HG03108 (cell line): ENCODE measurements around the gene SH3RF1.
"Not testable (repeated sequence)": the region's sequence is repeated elsewhere in the genome, so short reads cannot be mapped to it uniquely, and the experiment has no call there.

Source experiments
- ATAC-seq: cut with Tn5 transposase; IDR thresholded peaks from one replicate; pipeline ENCODE4 v1.9.1; 2021; ENCODE audit warnings: moderate library complexity; ENCODE audit not compliant: unreplicated experiment

SH3RF1 gene

DNA sequence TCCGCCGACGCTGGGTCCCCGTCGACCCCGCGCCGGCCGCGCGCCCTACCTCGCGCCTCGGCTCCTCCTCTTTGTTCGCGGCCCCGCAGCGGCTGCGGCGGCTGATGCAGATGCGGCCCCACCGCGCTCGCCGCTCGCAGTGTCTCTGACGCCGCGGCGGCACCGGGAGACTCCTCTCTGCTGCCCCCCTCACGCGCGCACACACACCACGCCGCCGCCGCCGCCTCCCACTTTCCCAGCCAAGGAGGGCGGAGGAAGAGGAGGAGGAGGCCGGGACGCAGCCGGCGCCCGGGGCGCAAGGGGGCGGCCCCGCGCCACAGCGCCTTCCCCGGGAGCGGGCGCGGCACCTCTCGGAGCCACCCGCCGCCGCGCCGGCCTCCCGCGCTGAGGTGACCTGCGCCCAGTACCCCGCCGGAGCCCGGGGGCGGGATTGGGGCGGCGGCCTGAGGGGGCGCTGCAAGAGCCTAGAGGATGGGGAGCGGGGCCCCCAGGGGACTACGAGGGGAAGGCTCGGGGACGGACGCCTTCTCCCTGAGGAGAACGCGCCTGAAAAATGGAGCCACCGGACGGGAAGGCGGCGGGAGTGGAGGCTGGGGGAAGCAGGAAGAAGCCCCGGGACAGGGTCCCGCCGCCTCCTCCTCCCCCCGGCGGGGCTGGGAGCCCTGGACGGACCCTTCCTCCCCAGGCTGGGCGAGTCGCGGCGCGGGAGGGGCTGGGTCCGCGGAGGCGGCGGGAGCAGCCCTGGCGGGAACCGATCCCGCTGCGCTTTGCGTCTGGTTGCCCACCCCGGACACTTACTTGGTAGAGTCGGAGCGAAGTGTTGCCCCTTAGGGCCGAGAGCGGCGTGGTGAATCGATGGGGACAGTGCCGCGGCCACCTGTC, at the start of gene SH3RF1:
Gene SH3RF1, minus strand, starts transcription at position 147 of the 882 bp plus-strand sequence. CDS start 1,744 bp downstream, outside the sequence.
- ATAC-seq, result peak; percentile 54

DNA sequence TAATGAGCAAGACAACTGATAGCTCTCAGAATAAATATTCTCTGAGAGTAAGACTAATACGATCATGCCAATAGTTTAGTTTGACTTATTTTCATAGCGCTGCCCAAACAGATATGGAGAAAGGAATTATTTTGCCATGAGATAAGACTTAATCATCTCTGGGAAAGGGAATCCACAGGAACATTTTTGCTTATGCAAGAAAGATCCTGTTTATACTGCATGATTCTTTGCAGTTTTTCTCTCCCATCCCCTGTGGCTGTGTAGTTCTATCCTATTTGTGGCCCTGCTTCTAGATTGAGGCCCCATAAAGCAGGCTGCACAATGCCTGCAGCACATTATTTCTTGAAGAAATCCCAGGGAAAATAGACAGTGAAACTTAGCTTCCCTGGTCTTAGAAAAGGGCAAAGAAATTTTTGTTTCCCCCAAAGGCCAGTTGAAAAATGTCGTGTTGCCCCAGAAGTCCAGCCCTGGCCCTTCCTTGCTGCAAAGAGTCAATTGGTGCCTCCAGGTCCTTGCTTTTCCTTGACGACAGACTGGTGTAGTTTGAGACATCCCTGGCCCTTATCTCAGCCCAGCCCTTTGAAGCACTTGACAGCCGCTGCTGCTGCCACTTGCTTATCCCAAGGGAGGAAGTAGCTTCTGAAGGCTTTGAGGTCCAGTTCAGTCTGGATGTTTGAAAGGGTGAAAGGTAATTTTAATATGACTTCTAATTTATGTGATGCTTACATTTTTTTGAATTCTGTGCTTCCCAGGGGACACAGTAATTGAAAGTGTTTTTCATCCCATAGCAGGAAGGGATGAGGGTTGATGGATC, 45.0 kb upstream of the SH3RF1 start:
- no peak for ATAC-seq

DNA sequence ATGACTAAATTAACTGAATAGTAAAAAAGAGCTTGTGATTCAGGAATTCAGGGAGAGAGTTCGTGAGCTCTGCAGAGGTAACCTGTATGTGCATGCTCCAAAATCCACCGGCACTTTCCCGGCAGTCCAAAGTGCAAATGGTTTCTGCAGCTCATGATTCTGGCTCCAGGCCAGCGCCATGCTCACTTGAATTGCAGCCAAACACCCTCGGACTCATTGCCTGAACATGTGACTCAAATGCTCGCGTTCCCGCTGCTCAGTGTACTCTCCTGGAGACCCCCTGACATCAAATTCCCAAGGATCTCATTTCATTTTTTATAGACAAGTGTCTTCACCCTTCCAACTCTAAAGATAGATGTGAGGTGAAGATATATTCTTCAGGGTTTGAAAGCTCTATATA, 44.1 kb upstream of the SH3RF1 start:
- no peak for ATAC-seq

DNA sequence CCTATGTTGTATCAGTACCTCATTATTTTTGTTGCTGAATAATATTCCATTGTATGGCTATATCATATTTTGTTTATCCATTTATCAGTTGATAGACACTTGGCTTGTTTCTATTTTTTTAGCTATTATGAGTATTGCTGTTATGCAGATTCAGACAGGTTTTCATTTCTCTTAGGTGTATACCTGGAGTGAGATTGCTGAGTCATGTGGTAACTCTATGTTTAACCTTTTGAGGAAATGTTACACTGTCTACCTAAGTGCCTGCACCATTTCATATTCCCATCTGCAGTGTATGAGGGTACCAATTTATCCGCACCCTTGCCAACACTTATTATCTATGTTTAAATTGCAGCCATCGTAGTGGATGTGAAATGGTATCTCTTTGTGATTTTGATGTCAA, 43.0 kb upstream of the SH3RF1 start:
- ATAC-seq, result no peak

DNA sequence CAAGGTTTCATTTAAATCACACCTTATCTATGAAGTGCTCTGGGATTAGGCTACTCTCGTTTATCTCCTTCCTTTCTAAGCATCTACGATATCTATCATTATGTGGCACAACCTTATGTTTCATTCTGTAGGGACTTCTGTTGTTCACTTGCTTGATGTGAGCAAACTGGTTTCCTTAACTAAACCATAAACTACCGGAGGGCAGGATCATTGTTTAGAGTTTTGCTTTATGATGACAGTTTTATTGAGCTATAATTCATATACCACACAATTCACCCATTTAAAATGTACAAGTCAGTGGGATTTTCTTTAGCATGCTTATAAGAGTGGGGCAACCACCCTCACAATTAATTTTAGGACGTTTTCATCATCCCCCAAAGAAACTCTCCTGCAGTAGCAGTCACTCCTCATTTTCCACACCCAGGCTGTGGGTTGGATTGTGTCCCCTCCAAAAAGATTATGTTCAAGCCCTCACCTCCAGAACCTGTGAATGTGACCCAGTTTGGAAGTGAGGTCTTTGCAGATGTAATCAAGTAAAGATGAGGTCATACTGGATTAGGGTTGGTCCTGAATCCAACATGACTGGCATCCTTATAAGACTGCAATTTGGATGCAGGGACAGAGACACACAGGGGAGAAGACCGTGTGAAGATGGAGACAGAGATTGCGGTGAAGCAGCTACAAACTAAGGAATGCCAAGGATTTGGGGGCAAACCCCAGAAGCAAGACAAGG, 42.1 kb upstream of the SH3RF1 start:
- ATAC-seq, result no peak

DNA sequence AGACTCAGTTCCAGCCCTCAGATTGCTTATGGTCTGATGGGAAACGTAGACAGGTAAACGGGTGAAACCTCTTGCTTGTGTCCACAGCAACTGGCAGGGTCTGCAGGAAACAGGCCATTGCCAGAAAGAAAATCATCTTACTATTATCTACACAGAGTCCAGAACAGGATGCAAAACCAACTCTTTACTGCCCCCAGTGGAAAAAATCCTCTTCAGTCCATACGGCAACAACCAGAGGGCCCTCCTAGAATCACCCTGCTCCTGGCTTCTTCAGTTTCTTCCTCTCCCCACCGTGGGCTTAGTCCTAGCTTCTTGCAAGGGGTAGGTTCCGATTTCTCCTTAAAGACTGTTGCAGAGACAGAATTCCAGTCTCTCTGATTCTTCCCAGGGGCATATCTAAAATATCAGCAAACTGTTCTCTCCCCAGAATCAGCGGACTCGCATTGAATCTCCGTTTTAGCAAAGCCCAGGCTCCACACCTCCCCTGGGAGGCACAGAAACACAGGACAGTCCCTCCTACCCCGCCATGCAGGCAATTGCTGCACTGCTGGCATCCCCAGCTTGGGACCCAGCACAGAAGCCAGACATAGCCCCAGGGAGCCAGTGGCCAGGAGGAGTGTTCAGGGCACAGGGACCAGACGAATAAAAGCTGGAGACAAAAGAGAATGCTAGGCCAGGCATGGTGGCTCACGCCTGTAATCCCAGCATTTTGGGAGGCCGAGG, 41.0 kb upstream of the SH3RF1 start:
- ATAC-seq, result peak; percentile 89

DNA sequence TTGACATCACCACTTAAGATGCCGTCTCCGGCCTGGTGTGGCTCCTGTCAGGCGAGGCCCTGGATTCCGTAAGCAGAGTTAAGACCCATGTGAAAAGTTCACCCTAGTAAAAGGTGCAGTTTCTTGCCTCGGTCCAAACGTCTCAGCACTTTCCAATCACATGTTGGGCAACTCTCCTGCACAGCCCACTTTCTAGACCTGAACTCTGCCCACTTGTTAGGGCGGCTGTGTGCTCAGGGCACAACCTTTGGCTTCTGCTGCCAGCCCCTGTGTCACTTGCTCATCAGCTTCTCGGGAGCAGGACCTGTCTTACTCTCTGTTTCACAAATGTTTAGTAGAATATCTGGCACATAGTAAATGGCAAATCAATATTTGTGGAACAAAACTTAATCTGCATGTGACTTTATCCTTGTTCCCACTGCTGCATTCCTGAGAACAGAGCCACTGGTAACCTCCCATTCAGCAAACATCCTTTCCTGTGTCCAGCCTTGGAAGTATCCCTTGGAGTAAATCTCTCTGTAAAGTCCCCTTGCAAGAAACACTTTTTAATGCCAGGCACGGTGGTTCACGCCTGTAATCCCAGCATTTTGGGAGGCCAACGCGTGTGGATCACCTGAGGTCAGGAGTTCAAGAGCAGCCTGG, 38.7 kb upstream of the SH3RF1 start:
- no peak for ATAC-seq

DNA sequence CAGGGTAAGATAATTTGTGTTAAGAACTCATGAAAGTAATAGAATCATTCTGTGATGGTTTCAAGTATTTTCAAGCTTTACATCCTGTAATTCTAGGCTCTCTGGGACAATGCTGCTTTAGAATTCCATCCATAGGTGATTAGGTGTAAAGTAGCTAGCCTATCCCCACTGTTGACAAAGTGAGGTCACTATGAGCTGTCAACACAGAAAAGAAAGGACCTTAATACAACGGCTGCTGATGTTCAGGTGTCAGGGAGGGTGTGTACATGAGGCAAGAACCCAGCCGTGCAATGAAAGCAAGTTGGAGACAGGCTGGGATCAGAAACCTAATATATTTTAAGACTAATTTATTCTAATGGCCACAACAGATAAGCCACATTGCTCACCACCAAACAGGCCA, 36.8 kb upstream of the SH3RF1 start:
- ATAC-seq, result no peak

DNA sequence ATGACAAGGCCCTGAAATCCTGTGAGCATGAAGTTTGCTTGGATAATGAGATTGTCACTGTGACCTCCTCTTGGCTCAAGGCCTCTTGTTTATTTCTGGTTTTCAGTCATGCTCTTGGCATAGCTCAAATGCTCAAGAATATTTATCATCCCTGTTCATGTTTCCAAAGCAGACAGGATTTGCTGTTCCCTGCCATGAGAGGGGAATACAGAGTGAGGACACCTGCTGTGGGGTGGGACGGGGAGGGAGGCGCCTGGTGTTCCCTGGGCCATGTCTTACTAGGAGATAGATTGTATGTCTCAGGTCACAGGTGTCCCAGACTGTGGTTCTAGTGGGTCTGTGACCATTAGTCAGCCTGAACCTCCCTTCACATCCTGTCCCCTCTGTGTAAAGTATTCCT, 34.9 kb upstream of the SH3RF1 start:
- no peak for ATAC-seq

DNA sequence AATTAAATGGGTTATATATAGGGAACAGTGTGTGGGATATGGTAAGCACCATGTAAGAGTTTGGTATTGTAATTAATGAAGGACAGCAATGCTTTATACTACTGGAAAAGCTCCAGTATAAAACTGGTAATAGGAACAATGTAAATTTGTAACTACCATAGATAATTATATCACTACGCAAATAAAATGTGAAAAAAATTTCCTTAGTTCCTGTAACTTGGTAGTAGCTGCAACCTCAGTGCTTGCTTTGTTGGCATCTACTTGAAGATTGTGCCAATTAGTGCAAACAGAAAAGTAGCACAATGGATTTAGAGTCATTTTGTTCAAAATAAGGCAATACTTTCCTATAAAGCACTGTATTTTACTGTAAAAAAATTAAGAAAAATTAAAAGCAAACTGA, 34.4 kb upstream of the SH3RF1 start:
- no peak for ATAC-seq

DNA sequence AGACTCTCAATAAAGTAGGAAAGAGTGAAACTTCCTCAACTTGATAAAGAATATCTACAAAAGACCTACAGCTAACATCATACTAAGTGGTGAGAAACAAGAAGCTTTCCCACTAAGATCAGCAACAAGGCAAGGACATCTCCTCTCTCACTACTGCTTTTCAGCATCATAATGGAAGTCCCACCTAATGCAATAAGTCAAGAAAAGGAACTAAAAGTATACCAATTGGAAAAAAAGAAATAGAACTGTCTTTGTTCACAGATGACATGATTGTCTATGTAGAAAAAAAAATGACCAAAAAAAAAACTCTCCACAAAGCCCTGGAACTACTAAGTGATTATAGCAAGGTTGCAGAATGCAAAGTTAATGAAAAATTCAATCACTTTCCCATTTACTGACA, 25.1 kb upstream of the SH3RF1 start:
- no peak for ATAC-seq

DNA sequence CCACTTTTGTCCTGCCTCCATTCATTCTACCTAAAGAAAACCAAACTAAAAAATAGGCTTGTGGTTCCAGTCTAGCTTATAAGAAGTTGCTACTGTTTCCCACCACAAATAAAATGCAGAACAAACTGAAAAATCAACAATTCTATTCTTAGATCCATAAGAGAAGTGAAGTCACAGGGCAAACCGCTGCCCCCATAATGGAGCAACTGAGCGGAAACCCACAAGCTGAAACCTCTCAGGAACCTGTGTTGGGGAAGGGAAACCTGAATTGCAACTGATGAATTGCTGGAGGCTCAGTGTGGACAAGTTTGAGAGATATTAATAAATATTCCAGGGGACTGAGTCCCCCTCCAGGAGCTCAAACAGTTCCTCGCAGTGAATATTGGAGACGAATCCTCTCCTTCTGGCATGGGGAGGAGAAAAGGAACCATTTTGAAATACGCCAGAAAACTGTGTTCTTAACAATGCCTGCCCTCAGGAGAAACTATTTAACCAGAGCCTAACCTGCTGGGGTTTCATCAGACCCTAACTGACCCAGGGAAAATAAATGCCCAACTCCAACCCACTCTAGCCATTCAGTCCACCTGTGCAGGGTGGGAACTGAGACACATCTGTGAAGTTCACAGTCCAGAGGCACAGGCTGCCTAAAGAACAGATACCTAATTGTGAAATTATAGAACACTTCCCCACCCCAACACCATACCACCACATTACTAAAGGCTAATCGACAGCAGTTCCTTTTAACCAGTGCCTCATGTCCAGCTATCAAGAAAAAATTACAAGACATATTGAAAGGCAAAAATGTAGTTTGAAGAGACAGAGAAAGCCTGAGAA, 22.8 kb upstream of the SH3RF1 start:
- ATAC-seq, result peak; percentile 93

DNA sequence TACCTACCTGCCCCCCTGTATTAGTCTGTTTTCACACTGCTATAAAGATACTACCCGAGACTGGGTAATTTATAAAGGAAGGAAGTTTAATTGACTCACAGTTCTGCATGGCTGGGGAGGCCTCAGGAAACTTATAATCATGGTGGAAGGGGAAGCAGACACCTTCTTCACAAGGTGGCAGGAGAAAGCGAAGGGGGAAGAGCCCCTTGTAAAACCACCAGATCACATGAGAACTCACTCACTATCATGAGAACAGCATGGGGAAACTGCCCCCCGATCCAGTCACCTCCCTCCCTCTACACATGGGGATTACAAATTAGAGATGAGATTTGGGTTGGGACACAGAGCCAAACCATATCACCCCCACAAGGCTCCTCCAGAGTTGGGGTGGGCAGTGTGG, 17.2 kb upstream of the SH3RF1 start:
- not testable (repeated sequence) for ATAC-seq

DNA sequence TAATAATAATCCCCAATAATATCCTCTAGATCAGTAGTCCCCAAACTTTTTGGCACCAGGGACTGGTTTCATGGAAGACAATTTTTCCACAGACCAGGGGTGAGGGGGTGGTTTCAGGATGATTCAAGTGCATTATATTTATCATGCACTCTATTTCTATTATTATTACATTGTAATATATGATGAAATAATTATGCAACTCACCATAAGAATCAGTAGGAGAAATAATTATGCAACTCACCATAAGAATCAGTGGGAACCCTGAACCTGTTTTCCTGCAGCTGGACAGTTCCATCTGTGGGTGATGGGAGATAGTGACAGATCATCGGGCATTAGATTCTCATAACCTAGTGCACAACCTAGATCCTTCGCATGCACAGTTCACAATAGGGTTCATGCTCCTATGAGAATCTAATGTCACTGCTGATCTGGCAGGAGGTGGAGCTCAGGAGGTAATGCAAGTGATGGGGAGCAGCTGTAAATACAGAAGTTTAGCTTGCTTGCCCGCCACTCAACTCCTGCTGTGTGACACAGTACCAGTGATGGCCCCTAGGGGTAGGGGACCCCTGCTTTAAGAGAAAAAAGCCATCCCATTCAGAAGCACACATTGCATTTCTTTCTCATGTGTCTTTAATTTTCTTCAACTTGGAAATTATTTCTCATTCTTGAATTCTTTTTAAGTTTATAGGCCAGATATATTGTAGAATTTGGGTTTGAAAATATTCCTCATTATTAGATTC, 16.0 kb upstream of the SH3RF1 start:
- ATAC-seq, result no peak

DNA sequence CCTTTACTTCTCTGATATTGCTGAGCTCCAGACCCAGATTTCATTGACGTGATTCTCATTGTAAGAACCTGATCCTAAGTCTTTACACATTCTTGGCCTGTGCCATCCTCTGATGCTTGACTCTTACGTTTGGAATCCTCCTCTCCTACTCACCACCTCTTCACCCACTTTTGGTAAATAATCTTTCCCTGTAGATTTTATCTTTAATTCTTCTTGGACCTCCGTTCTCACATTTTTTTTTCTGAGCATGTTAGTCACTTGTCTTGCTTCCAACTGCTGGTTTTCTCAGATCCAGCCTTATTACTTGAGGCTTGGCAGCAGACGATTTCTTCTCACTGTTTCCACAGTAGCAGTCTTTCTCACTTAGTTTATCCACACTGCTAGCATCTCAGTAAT, 12.4 kb upstream of the SH3RF1 start:
- no peak for ATAC-seq

DNA sequence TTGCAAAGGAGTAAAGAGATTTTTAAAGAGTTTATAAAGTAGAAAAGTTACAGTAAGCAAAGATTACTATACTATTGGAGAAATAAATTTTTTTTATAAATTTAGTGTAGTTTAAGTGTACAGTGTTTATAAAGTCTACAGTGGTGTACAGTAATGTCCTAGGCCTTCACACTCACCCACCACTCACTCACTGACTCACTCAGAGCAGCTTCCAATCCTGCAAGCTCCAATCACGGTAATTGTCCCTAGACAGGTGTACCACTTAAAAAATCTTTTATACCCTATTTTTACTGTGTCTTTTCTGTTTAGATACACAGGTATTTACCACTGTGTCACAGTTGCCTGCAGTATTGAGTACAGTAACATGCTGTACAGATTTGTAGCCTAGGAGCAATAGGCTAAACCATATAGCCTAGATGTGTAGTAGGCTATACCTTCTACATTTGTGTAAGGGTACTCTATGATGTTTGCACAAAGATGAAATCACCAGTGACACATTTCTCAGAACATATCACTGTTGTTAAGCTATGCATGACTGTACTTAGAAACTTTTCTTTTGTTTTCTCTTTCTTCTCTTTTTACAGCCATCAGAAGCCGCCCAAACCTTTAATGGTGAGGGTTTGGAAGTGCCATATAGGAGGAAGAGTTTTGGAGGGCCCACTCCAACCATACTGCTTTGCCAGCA, 11.8 kb upstream of the SH3RF1 start:
- no peak for ATAC-seq

DNA sequence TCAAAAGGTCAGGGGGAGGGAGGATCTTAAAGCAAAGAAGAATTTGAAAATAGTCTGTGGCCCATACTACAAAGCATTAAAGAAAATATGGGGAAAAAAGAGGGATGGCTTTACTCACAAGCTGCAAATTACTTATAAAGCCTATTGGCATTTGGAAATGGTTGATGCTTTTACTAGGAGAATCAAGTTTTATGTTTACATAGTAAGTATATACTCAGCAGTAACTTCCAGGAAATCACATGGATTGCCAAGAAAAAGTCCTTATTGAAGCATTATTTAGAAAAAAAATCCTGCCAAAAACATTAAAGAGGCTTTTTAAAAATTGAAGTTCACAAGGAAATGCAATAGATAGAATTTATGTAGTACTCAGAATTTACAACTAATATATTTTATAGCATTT, 8.4 kb upstream of the SH3RF1 start:
- no peak for ATAC-seq

DNA sequence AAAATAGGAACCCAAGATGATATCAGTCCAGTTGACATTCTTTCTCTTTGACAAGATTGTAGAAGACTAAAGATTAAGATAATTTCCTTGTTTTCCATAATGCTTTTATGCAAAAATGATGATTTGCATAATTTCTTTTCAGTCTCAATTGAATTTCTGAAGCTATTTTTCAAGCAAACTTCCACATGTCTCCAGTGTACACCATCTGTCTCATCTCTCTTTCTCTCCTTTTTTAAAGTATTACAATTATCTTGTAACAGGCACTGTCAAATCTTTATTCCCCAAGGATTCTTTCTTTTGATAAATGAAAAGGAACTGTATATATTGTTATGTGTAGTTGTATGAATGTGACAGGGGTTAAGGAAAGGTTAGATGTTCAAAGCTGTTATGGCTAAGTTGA, 7.9 kb upstream of the SH3RF1 start:
- ATAC-seq, result no peak
